GM23248 (cell line): ENCODE measurements around the gene ARHGAP23.
"Not testable (repeated sequence)": the region's sequence is repeated elsewhere in the genome, so short reads cannot be mapped to it uniquely, and the experiment has no call there.

Experiments
- EZH2 ChIP-seq: fragments of 200-600 bp; sonication (generic); IDR thresholded peaks from 2 replicates; pipeline ENCODE4 v1.6.1; 2018; ENCODE audit warnings: antibody characterized with exemption, mild to moderate bottlenecking; ENCODE audit not compliant: insufficient read depth, poor library complexity, severe bottlenecking
- EZH2phosphoT487 ChIP-seq: fragments of 200-600 bp; sonication (generic); IDR thresholded peaks from 2 replicates; pipeline ENCODE4 v1.6.1; 2018; ENCODE audit warnings: antibody characterized with exemption, moderate library complexity, mild to moderate bottlenecking, low read depth; ENCODE audit not compliant: insufficient read depth

- not testable (repeated sequence) for TF ChIP-seq EZH2phosphoT487, EZH2
These were observed 71.0 kb downstream of the ARHGAP23 start for GRCh38 chr17:38499230-38499629.
